NOMO-1 treated with DMSO at 0.1 percent for 48 hours (cell line): ENCODE data around the gene MYO6.
"Not testable (repeated sequence)": the region's sequence is repeated elsewhere in the genome, so short reads cannot be mapped to it uniquely, and the experiment has no call there.

Experiments used
- DNase-seq: peaks from one replicate; lab custom pipeline; 2025; ENCODE audit not compliant: unreplicated experiment; lab: John Stamatoyannopoulos, UW

The MYO6 gene

DNA sequence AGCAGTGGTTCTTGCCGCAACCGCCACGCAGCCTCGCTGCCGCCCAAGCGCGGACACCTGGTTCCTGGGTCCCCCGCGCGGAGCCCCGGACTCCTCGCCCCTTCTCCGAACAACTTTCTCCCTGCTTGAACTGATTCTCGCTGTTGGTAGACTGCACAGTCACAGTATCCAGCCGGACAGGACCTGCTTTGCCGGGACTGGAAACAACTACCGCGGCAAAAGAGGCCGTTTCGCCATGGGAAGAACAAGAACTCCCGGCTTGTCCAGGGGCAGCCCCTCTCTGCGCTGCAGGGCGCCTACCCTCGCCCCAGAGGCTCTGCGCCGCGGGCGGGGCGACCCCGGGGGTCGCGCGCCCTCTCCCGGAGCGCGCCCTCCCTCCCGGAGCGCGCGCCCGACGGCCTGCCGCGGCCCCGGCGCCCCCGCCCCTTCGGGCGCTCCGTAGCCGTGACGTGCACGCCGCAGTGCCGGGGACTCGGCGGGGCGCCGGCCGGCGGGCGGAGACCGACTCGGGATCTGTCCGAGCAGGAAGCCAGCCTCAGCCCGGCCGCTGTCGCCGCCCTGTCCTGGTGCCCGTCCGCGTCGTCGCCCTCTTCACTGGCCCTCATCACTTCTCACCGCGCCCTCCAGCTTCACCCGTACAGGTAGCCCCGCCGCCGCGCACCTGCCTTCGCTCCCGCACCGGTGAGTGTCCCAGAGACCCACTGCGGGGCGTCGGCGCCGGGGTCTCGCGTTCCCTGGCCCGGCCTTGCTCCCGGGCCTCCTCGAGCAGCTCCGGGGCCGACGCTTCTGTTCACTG lies at the start of gene MYO6:
MYO6 (plus strand) TSS at position 497 of the 796 bp plus-strand sequence. CDS start 68,309 bp downstream, outside the sequence.
- peak; percentile 35 for DNase-seq

DNA sequence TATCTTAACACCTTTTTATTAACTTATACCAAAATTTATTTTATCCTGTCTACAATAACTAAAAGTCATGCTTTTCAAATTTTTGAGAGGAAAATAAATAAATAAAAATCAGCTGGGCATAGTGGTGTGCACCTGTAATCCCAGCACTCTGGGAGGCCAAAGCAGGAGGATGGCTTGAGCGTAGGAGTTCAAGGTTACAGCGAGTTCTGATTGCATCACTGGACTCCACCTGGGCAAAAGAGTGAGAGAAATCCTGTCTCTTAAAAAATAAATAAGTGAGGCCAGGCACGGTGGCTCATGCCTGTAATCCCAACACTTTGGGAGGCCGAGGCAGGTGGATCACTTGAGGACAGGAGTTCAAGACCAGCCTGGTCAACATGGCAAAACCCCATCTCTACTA lies 40.7 kb upstream of the MYO6 start:
- not testable (repeated sequence) for DNase-seq

- no peak for DNase-seq
Measured at GRCh38 chr6:75711173-75711572, 37.9 kb upstream of the MYO6 start.

GRCh38 chr6:75719133-75719532 lies 29.9 kb upstream of the MYO6 start:
- no peak for DNase-seq

DNA sequence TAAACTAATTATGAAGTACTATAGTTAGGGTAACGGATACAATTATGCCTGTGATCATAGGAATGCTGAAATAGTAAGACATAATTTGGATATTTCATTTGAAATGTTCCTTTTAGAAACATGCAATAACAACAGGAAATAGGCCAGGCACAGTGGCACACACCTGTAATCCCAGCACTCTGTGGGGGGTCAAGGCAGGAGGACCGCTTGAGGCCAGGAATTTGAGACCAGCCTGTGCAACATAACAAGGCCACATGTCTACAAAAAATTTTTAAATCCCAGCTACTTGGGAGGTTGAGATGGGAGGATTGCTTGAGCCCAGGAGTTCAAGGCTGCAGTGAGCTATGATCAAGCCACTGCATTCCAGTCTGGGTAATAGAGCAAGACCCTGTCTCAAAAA lies 25.7 kb upstream of the MYO6 start:
- no peak for DNase-seq

- DNase-seq: no peak
Measured at GRCh38 chr6:75727206-75727605, 21.8 kb upstream of the MYO6 start.

GRCh38 chr6:75731029-75731428 lies 18.0 kb upstream of the MYO6 start:
- not testable (repeated sequence) for DNase-seq

DNA sequence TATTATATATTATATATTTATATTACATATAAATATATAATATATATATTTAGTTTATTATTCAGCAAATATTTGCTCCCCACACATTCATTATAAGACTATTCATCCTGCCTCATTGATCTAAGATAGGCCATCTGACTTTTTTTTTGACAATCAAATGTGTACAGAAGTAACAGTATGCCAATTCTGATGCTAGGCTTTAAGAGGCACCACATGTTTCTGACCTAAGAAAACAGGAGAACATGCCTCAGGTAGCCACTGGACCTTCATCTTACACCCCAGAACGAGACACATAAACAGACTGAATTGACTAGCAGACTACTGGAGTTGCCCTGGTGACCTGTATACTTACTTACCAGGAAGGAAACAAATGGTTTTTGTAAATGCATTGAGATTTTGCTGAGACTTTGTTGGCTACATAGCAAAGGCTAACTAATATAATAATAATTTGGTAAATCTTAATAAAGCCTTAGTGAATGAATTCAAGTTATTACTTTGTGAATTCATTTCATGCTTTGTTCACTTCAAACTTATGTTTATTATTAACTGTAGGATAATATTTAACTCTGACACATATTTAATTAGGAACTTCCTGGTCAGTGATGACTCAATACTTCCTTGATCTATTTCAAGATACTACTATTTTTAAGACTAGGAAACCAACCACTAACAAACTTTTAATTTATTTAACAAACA lies 13.4 kb upstream of the MYO6 start:
- DNase-seq: peak; percentile 75

DNA sequence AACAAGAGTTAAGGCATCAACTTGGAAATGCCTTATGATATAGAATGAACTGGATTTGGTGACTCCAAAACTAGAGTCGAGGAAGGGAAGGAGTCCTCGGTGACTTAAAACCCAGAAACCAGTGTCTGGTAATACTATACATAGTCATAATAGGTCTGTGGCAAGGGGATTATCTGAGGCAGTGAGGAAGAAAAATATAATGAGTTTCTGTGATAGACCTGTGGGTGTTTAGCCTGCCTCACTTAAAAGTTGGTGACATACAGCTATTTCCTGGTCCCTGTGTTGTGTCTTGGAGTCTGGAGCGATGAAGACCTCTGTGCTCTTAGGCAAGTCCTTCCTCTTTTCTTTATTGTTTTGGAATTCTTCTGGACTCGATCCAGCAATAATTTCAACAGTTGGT lies 5.1 kb upstream of the MYO6 start:
- DNase-seq: no peak

DNA sequence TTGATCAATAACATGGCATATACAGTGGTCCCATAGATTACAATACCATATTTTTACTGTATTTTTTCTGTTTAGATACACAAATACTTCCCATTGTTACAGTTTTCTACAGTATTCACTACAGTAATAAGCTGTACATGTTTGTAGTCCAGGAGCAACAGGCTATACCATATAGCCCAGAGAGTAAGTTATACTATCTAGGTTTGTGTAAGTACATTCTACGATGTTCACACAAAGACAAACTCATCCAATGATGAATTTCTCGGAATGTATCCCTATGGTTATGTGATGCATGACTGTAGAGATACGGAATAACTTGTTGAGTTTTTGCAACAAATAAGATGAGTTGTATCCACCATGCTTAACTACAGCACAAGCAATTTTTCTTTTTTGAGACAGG lies 3.6 kb upstream of the MYO6 start:
- no peak for DNase-seq

- DNase-seq: no peak
Measured at GRCh38 chr6:75746221-75746620, 2.8 kb upstream of the MYO6 start.

GRCh38 chr6:75747152-75747992 lies 1.7 kb upstream of the MYO6 start:
- DNase-seq: no peak

GRCh38 chr6:75748003-75748742 lies 866 bp upstream of the MYO6 start:
- DNase-seq: peak; percentile 77

GRCh38 chr6:75751443-75751842 lies 2.4 kb downstream of the MYO6 start:
- DNase-seq: no peak

GRCh38 chr6:75752365-75752764 lies 3.3 kb downstream of the MYO6 start:
- no peak for DNase-seq

GRCh38 chr6:75755704-75756103 lies 6.7 kb downstream of the MYO6 start:
- peak; percentile 60 for DNase-seq

DNA sequence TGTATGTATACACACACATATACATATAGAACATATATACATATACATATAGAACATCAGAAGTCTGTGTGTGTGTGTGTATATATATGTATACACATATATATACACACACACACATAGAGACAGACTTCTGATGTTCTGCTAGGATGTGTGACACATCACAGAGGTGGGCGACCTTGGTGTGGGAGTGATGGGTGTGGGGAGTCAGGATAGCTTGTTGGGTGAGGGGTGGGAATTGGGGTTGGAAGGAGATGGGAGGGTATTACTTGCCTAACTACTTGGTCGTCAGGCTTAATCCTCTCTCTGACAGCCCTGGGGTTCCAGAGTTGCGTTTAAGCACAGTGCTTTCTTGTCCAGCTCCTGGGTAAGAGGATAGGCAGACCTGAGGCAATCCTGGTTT lies 8.3 kb downstream of the MYO6 start:
- no peak for DNase-seq

DNA sequence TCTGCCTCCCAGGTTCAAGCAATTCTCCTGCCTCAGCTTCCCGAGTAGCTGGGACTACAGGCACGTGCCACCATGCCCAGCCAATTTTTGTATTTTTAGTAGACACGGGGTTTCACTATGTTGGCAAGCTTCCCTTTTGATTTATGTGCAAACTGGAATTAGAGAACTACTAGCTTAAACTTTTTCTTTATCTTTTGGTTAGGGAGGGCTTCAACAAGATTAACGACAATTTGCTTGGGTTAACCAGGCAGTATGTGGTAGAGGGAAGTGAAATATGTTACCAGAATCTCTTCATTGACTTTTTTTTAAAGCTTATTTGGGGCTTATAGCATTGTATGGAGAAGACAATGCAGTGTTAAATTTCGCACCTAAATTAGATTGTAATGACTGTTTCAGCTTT lies 9.0 kb downstream of the MYO6 start:
- DNase-seq: peak; percentile 81

DNA sequence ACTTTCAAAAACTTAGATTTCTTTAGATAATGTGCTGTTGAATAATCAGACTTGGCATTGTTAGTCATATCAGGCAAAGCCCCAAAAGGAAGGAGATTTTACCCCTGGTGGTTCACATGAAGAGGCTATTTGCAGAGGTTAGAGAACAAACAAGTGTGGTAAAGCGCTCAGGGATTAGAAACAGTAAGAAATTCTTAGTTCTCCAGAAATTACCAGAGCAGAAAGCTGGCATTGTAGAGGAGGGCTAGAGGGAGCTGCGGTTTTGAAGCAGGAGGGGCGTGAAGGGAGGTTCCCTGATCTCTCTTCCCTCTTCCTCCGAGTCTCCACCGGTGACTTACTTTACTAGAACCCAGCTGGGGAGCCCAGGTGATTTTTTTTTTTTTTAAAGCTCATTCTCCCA lies 10.2 kb downstream of the MYO6 start:
- DNase-seq: peak; percentile 58

GRCh38 chr6:75760320-75760719 lies 11.3 kb downstream of the MYO6 start:
- DNase-seq: no peak

GRCh38 chr6:75761489-75761888 lies 12.4 kb downstream of the MYO6 start:
- no peak for DNase-seq
